Activated naive CD8-positive, alpha-beta T cell (primary cell): Measurements from ENCODE around the gene AHRR.
"Not testable (repeated sequence)": the region's sequence is repeated elsewhere in the genome, so short reads cannot be mapped to it uniquely, and the experiment has no call there.

Experiments
- H3K27ac Mint-ChIP-seq: one replicate; pipeline ENCODE4 v1.8.0; 2021; ENCODE audit warnings: mixed read lengths
- H3K27me3 Mint-ChIP-seq: one replicate; pipeline ENCODE4 v1.8.0; 2021; ENCODE audit warnings: mixed read lengths
- H3K36me3 Mint-ChIP-seq: one replicate; pipeline ENCODE4 v1.8.0; 2021; ENCODE audit warnings: mixed read lengths
- H3K4me1 Mint-ChIP-seq: one replicate; pipeline ENCODE4 v1.8.0; 2021; ENCODE audit warnings: low read depth, mixed read lengths
- H3K4me3 Mint-ChIP-seq: one replicate; pipeline ENCODE4 v1.8.0; 2021; ENCODE audit warnings: mild to moderate bottlenecking, mixed read lengths
- H3K9me3 Mint-ChIP-seq: one replicate; pipeline ENCODE4 v1.8.0; 2021; ENCODE audit warnings: low read depth, mixed read lengths

AHRR gene

DNA sequence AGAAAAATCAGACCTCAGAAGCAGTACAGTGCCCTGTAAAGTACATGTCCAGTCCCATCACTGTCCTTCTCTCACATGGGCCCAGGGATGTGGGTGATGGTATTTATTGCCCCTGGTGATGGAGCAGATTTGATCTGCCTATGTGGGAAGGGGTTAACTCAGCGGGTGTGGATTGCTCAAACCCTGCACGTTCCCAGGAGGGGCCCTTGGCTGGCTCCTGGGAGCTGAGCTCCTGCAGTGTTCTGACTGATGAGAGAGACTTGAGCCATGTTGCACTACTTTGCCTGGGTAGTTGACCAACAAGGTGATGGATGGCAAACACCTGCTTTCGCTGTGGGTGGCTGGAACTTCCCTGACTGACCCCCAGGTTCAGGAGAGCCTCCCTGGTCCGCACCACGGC lies 21.6 kb upstream of the AHRR start:
- not testable (repeated sequence) for H3K27ac Mint-ChIP-seq, H3K9me3 Mint-ChIP-seq, H3K36me3 Mint-ChIP-seq, H3K27me3 Mint-ChIP-seq, H3K4me3 Mint-ChIP-seq
- H3K4me1 Mint-ChIP-seq = peaks cover 51% of the 10 kb centered on the region

DNA sequence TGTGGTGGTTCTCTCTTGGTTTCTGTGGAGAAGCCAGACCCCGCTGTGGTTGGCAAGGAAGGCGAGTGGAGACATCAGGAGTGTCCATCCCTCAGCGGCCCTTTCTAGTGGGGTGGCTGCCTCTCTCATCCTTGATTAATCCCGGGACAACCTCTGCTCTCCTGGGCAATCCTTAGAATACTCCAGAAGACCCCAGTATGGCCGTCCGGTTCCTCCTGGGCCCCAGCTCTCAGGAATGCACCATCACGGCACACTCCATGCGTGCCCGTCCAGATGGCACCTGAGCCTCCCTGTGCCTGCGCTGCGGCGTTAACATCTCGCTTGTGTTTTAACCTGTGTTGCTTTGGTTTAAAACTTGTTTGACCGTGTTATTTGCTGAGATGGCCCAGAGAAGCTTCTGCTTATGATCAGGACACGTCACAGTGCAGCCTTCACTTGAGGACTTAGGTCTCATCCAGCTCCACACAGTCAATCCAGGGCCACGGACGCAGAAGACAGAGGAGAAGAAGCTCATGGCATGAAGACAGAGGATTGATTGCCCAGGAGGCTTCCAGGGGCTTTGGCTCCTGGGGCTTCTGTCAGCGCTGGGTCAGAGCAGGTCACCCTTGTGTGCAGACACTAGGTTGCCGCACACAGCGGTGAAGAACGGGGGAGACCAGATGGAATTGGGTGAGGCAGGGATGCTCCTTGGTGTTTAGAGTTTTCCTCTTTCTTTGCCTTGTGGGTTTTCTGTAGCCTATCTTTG lies 20.7 kb upstream of the AHRR start:
- Mint-ChIP-seq H3K4me1 (peaks cover 50% of the 10 kb centered on the region), H3K27ac (peak overlapping the region; percentile 17)
- not testable (repeated sequence) for H3K27me3 Mint-ChIP-seq, H3K9me3 Mint-ChIP-seq, H3K4me3 Mint-ChIP-seq, H3K36me3 Mint-ChIP-seq

DNA sequence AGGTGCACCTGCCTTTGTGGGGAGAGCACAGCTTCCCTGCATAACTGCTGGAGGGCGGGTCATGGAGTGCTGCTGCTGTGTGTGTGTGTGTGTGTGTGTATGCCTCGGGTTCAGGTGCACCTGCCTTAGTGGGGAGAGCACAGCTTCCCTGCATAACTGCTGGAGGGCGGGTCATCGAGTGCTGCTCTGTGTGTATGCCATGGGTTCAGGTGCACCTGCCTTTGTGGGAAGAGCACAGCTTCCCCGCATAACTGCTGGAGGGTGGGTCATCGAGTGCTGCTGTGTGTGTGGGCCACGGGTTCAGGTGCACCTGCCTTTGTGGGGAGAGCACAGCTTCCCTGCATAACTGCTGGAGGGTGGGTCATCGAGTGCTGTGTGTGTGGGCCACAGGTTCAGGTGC lies 19.1 kb upstream of the AHRR start:
- not testable (repeated sequence) for H3K27me3 Mint-ChIP-seq, H3K27ac Mint-ChIP-seq, H3K4me3 Mint-ChIP-seq, H3K36me3 Mint-ChIP-seq, H3K9me3 Mint-ChIP-seq
- peaks cover 35% of the 10 kb centered on the region for H3K4me1 Mint-ChIP-seq

DNA sequence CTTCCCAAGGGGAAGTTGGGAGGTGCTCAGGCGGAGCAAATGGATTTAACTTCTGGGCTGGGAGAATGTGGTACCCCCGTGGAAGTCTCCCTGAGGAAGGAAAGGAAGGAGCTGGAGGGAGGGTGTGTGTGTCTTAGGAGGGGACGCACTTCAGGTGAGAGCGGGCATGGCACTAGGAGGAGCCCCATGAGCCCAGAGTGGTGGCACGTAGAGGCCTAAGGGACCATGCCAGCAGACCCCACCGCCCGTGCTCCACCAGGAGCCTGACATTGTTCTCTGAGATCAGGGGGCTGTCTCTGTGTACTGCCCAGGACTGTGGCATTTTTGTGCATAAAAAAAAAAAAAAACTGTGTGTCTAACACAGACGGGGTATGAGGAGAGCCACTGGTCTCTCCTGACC lies 18.5 kb upstream of the AHRR start:
- Mint-ChIP-seq H3K4me3 (no peak overlapping the region), H3K27me3 (no peaks in the 10 kb centered on the region), H3K36me3 (no peaks in the 10 kb centered on the region), H3K4me1 (peaks cover 30% of the 10 kb centered on the region), H3K27ac (peak overlapping the region; percentile 6), H3K9me3 (no peaks in the 10 kb centered on the region)

DNA sequence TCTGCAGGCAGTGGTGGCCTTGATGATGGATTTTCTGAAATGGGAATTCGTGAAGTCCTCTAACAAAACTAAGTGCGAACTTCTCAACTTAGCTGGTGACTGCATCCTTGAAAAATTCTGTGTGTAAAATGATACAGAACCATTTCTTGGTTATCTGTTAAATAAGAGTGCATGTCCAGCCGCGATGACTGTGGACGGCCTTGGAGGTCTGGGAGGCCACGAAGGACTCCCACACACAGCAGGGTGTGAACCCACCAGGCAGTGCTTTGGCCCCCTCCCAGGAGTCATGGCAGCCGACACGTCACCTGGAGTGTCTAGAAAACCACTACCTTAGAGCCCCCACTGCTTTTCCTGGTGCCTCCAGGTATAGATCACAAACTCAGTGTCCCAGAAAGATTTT lies 17.8 kb upstream of the AHRR start:
- not testable (repeated sequence) for H3K36me3 Mint-ChIP-seq, H3K27me3 Mint-ChIP-seq, H3K4me3 Mint-ChIP-seq

DNA sequence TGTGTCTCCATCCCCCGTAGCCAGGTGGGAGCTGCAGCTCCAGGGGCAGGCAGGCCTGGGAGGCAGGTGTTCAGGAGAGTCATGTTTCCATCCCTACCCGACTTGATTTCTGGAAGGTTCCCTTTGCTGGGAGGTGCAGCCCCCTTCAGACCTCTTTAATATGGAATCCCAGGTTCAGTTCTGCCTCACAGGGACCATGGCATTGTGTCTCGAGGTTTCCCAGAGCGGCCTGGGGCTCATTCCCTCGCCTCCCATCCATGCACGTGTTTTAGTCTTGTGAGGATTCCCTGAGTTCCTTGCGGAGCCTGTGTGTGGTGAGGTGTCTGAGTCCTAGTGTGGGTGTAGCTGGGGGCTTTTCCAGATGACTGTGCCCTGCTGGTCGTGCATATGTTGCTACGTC lies 16.5 kb upstream of the AHRR start:
- no peak overlapping the region for H3K27ac Mint-ChIP-seq
- H3K36me3 Mint-ChIP-seq = no peaks in the 10 kb centered on the region
- peaks cover 26% of the 10 kb centered on the region for H3K4me1 Mint-ChIP-seq
- no peaks in the 10 kb centered on the region for H3K9me3 Mint-ChIP-seq
- H3K27me3 Mint-ChIP-seq = no peaks in the 10 kb centered on the region
- no peak overlapping the region for H3K4me3 Mint-ChIP-seq

More for the DNA sequence above, 17.8 kb upstream of the AHRR start:
- not testable (repeated sequence) for H3K9me3 Mint-ChIP-seq, H3K27ac Mint-ChIP-seq
- H3K4me1 Mint-ChIP-seq = peaks cover 28% of the 10 kb centered on the region

DNA sequence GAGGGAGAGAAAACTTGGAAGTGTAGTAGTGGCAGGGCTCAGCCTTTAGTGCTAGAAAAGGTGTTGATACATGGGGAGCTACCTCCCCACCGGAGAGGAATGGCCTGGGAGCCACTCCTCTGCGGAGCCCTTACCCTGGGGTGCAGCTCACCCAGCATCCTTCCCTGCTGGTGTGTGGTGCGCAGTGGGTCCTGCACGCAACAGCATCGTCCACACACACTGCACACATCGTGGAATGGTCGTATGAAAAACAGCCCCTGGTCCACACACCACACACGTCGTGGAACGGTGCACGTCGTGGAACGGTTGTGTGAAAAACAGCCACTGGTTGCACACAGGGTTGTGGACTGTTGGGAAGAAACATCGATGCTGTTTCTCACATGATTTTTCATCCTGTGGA lies 16.1 kb upstream of the AHRR start:
- Mint-ChIP-seq H3K9me3 (no peaks in the 10 kb centered on the region), H3K27me3 (no peaks in the 10 kb centered on the region), H3K4me1 (peaks cover 26% of the 10 kb centered on the region), H3K27ac (no peak overlapping the region), H3K4me3 (no peak overlapping the region), H3K36me3 (no peaks in the 10 kb centered on the region)

DNA sequence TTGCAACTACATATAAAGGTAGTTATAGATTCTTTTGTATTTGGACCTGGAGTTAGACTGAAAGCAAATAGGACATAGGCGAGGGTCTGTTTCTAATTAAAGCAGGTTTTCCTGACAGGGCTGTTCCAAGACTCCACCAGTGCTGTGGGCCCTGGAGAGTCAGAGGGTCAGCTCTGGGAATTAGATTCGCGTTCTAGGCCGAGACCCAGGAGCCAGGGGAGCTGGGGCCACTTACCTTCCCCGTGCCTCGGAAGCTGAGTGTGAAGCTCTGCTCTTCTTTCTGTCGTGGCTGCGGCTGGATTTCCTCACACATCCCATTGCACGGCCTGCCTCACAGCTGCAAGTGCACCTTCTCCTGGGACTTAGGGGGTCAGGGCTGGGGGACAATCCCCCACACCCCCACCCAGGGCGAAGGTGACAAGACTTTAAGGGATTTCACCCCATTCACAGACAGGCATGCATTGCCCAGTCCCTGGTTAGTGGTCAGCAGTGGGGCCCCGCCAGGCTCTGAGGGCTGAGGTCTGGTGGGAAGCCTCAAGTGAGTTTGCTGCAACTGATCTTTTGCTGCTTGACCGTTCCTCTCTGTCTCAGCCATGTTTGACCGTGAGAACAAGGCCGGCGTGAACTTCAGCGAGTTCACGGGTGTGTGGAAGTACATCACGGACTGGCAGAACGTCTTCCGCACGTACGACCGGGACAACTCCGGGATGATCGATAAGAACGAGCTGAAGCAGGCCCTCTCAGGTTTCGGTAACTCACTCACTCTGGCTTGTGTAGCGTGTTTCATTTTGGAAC lies 15.3 kb upstream of the AHRR start:
- Mint-ChIP-seq H3K36me3 (no peaks in the 10 kb centered on the region), H3K9me3 (no peaks in the 10 kb centered on the region), H3K27ac (no peak overlapping the region), H3K4me1 (peaks cover 23% of the 10 kb centered on the region), H3K27me3 (no peaks in the 10 kb centered on the region), H3K4me3 (no peak overlapping the region)

DNA sequence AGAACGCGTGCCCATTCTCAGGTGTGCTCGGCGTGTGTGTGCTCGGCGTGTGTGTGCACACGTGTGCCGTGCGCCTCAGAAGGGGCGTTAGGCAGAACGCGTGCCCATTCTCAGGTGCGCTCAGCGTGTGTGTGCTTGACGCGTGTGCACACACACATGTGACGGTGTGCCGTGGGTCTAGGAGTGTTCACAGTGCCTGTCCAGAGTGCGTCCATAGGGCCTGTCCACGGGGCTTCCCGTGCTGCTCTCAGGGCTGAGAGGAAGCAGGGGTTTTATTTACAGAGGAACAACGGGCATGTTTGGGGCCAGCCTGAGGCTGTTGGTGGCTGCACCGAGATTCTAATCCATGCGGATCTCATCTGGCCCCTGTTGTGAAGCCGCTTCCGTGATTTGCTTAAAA lies 14.2 kb upstream of the AHRR start:
- no peak overlapping the region for H3K4me3 Mint-ChIP-seq
- no peaks in the 10 kb centered on the region for H3K27me3 Mint-ChIP-seq
- no peaks in the 10 kb centered on the region for H3K9me3 Mint-ChIP-seq
- no peak overlapping the region for H3K27ac Mint-ChIP-seq
- H3K4me1 Mint-ChIP-seq = peaks cover 12% of the 10 kb centered on the region
- H3K36me3 Mint-ChIP-seq = no peaks in the 10 kb centered on the region

DNA sequence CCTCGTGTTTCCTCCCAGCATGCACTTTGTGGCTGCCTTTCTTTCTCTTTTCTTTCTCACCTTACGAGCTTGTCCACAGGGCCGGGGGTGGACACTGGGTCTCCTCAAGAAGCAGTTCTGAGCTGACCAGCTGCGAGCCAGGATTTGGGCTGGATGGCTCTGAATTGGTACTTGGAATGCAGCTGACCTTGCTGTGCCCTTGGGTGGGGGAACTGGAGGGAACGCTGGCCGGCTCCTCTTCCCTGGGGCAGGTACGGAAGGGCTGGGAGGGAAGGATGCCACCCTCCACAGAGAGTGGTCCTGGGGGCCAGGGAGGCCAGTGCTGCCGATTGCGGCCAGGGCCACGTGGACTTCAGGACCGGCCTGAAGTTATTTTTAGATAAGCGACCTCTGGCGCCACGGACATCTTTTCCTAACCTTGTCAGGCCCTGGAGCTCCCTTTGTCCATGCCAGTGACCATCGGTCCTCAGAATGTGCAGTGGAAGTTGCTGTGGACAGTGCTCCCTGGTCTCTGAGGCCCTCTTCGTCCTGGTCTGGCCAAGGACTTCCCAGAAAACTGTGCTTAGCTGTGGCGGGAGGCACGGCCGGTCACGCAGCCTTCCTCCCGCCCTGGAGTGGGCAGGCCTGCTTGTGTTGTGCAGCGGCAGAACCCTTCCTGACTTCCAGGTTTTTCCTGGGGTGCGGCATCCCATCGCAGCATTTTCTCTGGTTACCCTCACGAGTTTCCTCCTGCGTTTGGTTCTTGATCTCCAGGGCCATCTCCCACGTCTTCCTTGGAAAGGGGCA lies 13.5 kb upstream of the AHRR start:
- no peak overlapping the region for H3K27ac Mint-ChIP-seq
- H3K36me3 Mint-ChIP-seq = no peaks in the 10 kb centered on the region
- H3K27me3 Mint-ChIP-seq = no peaks in the 10 kb centered on the region
- no peaks in the 10 kb centered on the region for H3K9me3 Mint-ChIP-seq
- peaks cover 5% of the 10 kb centered on the region for H3K4me1 Mint-ChIP-seq
- H3K4me3 Mint-ChIP-seq = no peak overlapping the region

DNA sequence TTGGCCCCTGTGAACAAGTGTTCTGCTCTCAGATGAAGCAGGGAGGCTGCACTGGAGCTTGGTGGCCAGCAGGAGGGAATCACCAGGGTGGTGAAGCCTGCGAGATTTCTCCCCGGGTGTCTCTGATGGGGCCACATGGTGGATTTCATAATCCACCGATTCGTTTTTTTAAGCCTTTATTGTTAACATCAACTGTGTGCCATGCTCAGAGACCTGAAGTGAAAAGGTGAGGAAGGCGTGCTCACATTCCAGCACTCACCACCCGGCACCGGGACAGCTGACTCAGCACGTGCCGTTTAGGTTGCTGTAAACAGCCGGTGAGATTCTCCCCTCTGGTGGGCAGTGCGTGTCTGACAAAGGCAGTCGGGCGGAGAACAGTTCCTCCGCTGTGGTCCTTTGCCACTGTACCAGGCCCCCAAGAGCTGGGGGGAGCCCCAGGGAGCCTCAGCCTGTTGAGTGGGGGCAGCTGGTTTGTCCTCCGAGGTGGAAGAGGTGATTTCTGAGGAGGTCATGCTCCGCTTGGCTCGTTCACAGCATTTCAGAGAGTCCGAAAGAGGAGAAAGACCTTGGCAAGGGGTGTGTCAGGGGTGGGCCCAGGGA lies 12.7 kb upstream of the AHRR start:
- no peak overlapping the region for H3K27ac Mint-ChIP-seq
- H3K4me1 Mint-ChIP-seq = no peaks in the 10 kb centered on the region
- H3K36me3 Mint-ChIP-seq = no peaks in the 10 kb centered on the region
- no peak overlapping the region for H3K4me3 Mint-ChIP-seq
- no peaks in the 10 kb centered on the region for H3K9me3 Mint-ChIP-seq
- H3K27me3 Mint-ChIP-seq = no peaks in the 10 kb centered on the region

DNA sequence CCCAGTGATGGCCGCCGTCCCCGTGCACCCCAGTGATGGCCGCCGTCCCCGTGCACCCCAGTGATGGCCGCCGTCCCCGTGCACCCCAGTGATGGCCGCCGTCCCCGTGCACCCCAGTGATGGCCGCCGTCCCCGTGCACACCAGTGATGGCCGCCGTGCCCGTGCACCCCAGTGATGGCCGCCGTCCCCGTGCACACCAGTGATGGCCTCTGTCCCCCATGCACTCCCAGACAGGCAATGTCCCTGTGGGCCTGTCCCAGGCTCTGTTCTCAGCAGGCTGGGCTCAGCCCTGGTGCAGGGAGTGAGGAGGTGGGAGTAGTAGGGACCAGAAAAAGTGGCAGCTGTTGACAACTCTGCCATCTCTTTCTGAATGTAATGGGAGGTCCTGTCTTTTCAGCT lies 11.7 kb upstream of the AHRR start:
- H3K4me1 Mint-ChIP-seq, H3K27me3 Mint-ChIP-seq, H3K4me3 Mint-ChIP-seq, H3K36me3 Mint-ChIP-seq, H3K27ac Mint-ChIP-seq, H3K9me3 Mint-ChIP-seq: not testable (repeated sequence)

DNA sequence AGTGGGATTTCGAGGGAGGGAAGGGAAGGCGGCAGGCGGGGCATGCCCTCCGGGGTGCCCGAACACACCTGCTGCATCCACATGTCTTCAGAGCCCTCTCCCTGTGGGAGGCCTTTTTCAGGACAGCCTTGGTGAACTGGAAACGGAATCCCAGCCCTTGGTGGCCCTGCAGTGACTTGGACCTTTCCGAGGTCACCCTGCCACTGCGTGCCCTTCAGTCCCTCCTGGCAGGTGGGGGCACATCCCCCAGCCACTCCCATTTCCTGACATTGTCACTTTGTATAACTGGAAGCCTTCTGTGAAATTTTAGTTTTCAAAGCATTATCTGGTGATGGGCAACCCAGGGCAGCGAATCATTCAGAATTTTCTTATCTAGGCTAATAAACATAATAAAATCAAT lies 11.0 kb upstream of the AHRR start:
- Mint-ChIP-seq H3K4me1 (no peaks in the 10 kb centered on the region), H3K36me3 (no peaks in the 10 kb centered on the region), H3K4me3 (no peak overlapping the region), H3K27ac (no peak overlapping the region), H3K27me3 (no peaks in the 10 kb centered on the region), H3K9me3 (no peaks in the 10 kb centered on the region)

DNA sequence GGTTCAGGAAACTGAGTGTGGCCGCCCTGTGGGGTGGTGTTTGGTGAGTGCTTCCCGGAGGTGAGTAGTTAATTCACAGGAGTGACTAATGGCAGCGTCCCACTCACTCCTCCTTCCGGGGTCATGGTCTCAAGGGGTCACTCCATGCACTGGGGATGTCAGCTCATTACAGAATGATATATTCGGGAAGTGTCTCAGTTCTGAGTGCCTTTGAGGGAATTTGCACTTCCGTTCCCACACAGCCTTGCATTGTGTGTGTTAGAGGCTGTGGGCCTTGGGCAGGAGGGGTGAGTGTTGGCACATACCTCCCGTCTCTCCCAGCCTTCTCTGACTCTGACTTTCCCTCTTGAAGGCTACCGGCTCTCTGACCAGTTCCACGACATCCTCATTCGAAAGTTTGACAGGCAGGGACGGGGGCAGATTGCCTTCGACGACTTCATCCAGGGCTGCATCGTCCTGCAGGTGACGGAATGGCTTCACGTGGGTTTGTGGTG lies 10.5 kb upstream of the AHRR start:
- H3K36me3 Mint-ChIP-seq = no peaks in the 10 kb centered on the region
- no peaks in the 10 kb centered on the region for H3K4me1 Mint-ChIP-seq
- H3K4me3 Mint-ChIP-seq = no peak overlapping the region
- no peaks in the 10 kb centered on the region for H3K9me3 Mint-ChIP-seq
- H3K27me3 Mint-ChIP-seq = no peaks in the 10 kb centered on the region
- no peak overlapping the region for H3K27ac Mint-ChIP-seq

DNA sequence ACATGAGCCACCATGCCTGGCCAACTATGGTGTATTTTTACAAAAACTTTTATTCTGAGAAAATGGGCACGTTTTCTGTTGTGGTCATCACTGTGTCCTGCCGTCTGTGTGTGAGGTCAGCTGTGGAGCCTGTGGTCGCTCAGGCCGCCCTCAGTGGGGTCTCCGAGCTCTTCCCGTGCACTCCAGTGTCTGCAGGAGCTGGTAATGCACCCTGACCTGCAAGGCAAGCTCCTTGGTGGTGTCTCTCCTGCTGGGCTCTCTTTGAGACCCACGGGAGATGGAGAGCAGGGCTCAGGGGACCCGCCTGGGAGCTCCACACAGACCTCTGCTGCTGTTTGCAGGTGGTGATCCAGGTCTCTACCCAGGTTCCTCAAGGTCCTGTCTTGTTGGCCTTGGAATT lies 9.6 kb upstream of the AHRR start:
- Mint-ChIP-seq H3K4me1 (peaks cover 1% of the 10 kb centered on the region), H3K9me3 (no peaks in the 10 kb centered on the region), H3K27me3 (no peaks in the 10 kb centered on the region), H3K36me3 (no peaks in the 10 kb centered on the region), H3K27ac (no peak overlapping the region), H3K4me3 (no peak overlapping the region)
